Suprapubic skin (tissue), 4 donors: ENCODE results near the gene RHBDF1.

Source experiments
- POLR2A ChIP-seq, 2 donors: fragments of 450-650 bp; IDR thresholded peaks; one replicate each; pipeline ENCODE4 v1.6.1; 2017; ENCODE audit warnings: antibody characterized with exemption in 2 of 2, mild to moderate bottlenecking in 2 of 2, moderate library complexity in 2 of 2
- POLR2AphosphoS5 ChIP-seq, 3 donors: sonication (generic); formaldehyde crosslinking; IDR thresholded peaks; one replicate each; pipeline ENCODE4 v1.6.1; 2017; ENCODE audit warnings: antibody characterized with exemption in 3 of 3

GRCh38 chr16:47234-47633, 25.2 kb downstream of the RHBDF1 start:
- TF ChIP-seq POLR2A (IDR thresholded peaks at IDR 0.05), result no peak
- no peak for TF ChIP-seq POLR2AphosphoS5 (IDR thresholded peaks at IDR 0.05)
